COR-L47 (cell line): Measurements from ENCODE around the gene RHEB.
"Not testable (repeated sequence)": the region's sequence is repeated elsewhere in the genome, so short reads cannot be mapped to it uniquely, and the experiment has no call there.

ENCODE experiments used
- DNase-seq: peaks from one replicate; lab custom pipeline; 2025; lab: John Stamatoyannopoulos, UW

The RHEB gene, protein sequence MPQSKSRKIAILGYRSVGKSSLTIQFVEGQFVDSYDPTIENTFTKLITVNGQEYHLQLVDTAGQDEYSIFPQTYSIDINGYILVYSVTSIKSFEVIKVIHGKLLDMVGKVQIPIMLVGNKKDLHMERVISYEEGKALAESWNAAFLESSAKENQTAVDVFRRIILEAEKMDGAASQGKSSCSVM

DNA sequence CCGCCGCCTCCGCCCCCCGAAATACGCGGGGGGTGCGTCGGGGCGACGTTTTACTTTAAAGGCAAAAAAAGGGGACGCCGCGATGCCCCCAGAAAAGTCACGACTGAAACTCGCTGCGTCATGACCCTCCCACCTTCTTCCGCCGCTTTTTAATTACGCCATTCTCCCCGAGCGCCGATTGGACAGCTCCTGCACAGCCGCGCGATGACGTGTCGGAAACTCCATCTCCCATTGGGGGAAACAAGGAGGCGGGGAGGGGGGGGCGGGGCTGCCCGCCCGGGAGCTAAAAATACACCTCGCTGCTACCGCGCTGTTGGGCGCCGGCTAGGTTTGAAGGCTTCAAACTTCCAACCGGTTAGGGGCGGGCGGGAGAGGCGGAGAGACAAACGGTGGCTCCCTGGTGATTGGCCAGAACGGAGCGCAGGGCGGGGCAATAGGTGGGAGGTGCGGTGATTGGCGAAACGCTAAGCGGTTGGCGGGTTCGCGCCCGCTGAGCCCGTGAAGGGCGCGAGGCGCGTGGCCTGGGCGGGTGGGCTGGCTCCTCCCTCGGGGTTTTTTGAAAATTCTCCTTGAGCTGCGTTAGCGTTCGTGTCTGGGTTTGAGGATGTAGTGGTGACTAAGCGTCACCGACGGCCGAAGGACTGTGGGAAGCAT, at the start of gene RHEB:
Gene RHEB (minus strand): TSS at position 131 of the 654 bp plus-strand sequence. CDS start 384 bp downstream, outside the sequence.
- peak; percentile 98 for DNase-seq

DNA sequence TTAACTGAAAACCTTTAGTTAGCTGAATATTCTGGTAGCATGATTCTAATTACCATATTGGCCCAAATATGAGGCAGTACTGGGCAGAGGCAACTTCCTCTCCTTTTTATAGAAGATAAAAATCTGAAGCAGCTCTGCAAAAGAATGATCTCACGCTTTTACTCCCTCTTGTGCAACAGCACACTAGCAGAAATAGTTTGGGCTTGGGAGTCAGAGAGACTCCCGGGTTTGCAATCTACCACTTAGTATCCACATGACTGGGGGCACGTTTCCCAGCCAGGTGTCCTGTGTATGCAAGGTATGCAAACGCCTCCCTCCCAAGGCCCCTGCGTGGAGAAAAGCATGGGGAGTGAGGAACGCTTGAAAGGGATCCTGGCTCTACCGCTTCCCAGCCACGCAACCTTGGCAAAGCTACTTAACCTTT, 47.2 kb upstream of the RHEB start:
- DNase-seq = no peak

DNA sequence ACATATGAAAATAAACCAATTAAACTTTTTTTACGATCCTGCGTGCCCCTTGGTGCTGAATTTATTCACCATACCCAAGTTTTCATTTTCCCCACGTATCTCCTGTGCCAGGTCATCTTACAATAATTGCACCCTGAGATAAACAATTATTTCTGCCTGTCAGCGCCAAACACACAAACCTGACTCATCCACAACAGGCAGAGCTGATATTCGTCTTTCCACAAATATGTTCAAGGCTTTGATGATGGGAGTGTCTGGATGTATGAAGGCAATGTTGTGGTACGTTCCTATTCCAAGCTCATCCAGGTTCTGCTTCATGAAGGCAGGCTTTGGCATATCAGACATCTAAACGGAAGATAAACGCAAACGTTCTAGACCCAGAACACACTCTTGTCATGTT, 45.8 kb upstream of the RHEB start:
- DNase-seq = no peak

DNA sequence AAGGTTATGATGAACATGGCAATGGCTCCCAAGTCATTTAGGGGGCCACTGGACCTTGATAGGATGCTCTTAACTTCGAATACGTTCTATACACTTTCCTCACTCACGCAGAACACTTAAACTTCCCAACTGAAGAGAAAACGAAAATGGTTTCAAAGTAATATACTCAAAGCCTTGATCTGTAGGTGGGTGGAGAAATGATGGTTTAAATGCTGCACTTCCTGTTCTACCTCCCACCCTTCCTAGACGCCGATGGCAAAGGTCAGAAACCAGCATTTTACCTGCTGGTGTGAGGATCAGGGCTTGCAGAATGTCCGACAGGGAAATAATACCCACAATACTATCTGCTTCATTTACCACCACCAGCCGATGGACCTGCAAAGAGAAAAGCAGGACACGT, 40.5 kb upstream of the RHEB start:
- no peak for DNase-seq

DNA sequence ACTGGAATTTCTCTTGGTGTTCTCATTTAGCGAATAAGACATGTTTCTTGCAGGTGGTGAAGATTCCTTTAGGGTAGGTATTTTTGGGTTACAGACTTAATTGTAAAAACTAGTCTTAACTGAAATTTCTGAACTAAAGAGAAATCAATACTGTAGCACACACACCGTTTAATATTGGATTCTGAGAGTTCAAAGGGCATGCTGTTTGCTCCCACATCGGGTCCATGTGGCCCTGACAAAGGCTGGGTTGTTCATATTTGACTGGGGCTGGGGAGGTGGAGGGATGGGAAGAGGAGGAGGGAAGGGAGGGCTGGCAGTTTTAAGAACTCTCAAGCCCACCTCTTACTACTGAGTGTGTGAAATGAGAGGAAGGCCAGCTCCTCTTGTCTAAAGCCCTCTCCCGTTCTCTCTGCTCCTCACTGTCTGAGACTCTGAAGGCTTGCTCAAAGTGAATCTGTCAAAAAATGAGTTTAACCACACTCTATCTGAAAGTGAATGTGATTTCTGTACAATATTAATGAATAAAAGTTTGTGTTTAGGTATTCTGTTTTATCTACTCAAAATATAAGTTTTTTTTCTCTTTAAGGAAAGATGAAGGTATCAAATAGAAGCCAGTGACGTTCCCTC, 40.0 kb upstream of the RHEB start:
- no peak for DNase-seq

DNA sequence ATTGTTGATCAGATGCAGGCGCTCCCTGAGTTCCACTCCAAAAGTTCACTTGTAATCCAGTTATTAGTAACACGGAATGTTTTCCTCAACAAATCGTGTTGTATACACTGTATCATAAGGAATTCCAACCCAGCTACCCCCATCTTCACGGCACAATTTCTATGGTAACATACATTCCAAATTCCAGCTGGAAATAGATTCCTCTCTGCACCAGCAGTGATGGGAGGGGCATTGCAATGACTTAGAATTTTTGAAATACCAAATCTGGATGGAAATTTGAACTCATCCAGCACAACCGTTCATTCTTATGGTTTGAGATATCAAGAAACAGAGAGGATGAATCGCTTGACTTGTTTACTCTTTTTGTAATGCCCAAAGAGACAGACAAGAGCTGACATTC, 38.9 kb upstream of the RHEB start:
- DNase-seq = no peak

DNA sequence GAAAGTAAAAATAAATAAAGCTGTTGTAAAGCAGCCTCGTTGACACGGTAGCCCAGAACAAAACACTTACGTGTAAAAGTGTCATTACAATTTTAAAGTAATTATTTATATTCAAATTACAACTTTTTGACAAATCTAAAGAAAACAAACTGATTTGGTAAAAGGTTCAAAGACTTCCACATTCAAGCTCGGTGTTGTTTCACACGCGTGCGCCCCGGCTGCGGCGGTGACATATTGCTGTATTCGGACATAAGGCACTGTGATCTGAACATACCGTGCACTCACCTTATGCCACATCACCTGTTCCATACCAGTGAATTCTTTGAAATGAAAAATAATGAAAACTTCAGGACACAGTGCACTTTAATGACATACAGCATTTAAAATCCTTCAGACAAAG, 36.9 kb upstream of the RHEB start:
- no peak for DNase-seq

DNA sequence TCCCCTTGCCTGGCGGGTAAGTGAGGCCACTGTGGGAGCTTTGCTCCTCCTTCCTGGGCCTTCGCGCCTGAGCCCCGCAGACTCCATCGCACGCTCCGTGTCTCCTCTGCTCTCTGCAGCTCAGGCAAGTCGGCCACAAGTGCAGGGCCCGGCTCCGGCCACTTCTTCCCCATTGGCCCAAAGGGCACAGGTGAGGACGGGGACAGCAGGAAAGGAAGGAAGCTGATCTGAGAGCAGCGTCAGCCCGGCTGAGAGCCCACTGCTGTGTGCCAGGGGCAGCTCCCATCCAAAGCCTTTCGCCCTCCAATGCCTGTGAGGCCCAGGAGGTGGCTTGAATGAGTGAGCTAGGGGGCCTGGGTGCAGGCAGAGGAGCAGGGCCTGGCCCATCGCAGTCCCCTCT, 33.7 kb upstream of the RHEB start:
- no peak for DNase-seq

DNA sequence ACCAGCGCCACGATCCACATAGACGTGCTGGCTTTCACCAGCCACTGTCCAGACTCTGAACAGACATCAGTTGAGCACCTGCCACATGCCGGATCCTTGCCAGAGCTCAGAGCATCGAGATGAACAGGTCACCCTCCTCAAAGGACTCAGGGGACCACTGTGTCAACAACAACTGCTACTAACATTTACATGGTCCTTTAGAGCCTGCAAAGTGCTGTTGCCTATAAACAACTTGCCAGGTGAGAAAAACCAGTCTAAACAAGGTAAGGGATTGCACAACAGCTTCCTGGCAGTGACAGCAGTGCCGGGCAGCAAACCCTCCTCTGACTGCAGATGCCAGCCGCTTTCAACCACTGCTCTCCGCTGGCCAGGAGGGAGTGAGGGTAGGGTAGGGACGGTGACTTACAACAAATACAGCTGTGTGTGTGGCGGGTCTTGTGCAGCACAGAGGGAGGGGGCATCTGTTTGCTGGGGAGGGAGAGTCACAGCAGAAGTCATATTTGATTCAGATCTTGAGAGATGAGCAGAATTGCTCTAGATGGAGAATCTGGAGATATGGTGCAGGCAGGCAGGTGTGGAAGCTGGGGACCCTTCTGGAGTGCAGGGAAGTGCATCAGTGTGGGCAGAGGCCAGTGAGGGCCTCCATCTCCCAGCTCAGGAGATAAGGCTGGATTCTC, 32.8 kb upstream of the RHEB start:
- peak; percentile 88 for DNase-seq

DNA sequence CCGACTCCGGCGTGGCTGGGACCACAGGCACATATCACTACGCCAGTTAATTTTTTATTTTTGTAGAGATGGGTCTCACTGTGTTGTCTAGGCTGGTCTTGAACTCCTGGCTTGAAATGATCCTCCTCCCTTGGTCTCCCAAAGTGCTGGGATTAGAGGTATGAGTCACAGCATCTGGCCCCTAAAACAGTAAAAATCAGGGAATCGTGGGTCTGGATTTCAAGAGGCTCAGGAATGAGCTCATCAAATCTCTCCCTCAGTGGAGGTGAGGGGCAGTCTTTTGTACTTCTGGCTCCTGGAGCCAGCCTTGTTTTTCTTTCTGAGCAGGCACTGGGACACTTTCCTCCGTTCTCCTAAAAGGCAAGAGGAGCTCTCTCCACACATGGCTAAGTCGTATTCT, 32.1 kb upstream of the RHEB start:
- no peak for DNase-seq

DNA sequence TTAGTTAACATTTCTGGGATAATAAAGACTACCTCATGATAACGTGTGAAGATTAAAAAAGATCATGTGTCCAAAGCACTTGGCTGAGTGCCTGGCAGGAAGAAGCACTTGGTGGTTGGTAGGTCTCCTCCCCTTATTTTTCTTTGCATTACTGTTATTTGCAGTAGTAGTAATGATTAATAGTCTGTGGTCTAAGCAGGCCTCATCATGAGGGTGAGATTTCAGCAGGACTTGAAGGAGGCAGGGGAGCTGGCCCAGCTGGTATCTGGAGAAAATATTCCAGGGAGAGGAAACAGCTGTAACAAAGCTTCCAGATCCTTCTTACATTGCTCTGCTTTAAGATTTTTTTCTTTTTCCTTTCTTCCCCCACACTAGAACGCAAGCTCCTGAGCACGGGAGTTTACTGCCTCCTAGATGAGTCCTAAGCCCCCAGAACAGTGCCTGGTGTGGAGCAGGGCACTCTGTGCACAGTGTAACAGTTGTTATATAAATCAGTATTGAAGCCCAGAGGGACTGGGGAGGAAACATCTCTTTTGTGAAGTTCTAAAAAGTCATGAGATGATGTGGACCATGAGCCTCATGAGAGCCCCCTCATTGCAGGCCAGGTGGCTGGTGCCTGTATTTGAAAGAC, 31.1 kb upstream of the RHEB start:
- peak; percentile 34 for DNase-seq

DNA sequence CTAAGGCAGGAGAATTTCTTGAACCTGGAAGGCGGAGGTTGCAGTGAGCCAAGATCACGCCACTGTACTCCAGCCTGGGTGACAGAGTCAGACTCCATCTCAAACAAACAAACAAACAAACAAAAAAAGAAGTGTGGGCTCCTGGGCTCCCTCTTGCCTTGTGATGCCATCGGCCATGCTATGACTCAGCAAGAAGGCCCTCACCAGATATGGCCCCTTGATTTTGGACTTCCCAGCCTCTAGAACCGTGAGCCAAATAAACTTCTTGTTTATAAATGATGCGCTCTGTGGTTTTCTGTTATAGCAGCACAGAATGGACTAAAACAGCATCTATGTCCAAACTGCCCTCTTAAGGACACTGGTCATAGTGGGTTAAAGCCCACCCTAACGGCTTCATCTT, 29.9 kb upstream of the RHEB start:
- no peak for DNase-seq

DNA sequence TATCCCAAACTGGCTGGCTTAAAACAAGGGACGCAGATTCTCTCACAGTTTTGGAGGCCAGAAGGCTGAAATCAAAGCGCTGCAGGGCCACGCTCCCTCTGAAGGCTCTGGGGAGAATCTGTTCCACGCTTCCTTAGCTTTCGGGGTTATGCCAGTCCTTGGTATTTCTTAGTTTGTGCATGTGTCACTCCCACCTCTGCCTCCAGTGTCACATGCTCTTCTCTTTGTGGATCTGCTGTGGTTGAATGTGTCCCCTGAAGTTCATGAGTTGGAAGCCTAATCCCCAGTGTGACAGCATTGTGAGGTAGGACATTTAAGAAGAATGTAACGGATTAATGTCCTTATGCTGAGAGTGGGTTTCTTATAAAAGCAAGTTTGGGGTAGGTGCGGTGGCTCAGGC, 29.4 kb upstream of the RHEB start:
- DNase-seq = no peak

DNA sequence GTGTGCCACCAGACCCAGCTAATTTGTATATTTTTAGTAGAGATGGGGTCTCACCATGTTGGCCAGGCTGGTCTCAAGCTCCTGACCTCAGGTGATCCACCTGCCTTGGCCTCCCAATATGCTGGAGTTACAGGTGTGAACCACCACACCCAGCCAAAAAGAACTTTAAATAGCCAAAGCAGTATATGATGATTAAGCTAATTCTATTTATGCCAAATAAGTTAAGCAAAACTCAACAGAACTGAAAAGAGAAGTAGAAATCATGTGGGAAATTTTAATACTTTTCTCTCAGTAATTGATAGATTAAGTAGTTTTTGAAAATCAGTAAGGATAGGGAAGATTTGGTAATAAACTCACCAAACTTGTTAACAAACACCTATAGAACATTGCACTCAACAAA, 24.5 kb upstream of the RHEB start:
- no peak for DNase-seq

DNA sequence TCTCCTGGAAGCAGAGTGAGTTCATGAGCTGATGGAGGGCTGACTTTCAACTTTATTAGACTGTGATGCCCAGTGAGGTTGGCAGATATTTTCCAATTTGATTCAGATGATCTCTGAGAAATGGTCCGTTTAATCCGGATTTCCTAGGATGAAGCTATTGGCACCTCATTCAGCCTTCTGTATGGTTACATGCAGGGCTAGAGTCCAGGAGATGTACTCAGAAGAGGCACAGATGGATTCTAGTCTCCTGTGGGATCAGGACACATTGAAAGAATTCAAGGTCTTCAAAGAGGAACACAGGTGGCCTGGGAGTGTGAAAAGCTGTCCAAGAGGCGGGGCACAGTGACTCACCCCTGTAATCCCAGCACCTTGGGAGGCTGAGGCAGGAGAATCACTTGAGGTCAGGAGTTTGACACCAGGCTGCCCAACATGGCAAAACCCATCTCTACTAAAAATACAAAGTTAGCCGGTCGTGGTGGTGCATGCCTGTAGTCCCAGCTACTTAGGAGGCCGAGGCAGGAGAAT, 23.0 kb upstream of the RHEB start:
- DNase-seq = no peak

DNA sequence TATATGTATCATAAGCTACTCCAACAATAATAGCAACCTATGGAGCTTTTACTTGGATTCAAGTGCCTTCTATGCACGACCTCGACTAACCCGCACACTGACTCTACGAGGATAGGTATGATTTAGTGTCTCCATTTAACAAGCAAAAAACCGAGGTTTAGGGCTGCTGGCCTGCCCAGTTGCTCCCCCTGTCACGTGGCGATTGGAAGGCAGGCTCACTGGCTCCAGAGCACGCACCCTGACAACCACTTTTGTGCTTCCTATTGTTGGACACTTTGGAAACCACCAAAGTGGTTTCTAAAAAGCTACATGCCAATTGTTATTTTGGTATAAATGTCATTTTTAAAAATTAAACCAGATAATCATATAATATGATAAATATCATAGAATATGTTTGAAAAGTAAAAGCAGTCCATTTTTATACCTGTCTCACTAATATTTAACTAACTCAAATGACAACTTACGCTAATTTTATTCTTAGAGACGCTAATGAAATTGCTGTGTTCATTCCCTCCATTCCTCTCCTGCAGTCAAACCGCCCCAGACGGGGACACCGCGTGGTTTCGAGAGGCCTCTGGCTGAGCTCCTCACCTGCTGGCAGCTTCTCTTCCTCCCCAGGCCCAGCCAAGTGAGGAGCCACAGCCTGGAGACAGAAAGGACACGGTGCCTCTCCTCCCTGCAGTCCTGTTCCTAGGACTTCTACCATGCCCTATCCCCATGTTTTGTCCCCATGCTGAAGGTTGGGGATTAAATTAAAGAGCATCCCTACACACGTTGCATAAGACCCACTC, 22.2 kb upstream of the RHEB start:
- DNase-seq = no peak

DNA sequence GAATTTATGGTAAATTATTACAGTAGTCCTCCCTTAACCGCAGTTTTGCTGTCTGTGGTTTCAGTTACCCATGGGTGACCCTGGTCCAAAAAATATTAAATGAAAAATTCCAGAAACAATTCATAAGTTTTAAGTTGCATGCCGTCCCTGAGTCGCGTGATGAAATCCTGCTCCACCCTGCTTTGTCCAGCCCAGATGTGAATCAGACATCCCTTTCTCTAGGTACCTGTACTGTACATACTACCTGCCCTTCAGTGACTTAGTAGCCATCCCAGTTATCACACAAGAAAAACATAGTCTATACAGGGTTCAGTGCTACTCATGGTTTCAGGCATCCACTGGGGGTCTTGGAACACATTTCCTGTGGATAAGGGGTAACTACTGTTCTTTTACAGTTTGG, 20.5 kb upstream of the RHEB start:
- DNase-seq = no peak

DNA sequence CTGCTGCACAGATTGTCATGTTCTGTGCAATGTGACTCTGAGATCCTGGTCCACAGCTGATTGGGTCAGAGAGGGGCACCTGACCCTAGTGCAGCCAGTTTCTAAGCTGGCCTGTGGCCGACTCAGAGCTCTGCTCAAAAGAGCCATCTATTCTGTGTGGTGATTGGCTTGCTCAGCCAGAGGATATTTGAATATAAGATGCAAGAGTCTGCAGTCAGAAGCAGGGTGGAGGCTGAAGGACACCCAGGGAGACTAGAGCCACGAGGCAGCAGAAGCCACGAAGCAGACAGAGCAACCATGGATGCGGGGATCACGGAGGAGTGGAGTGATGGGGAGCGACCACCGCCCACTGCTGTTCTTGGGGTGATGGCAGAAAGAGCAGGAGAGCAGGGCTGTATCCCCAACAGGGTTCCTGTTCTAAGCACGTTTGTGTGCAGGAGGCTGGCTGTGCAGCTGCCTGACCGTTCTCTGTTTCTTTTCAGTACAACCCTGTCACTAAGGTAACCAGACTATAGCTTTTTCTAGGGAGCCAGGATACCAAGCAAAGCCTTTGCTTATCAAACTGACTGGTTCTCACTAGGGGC, 19.5 kb upstream of the RHEB start:
- peak; percentile 53 for DNase-seq

DNA sequence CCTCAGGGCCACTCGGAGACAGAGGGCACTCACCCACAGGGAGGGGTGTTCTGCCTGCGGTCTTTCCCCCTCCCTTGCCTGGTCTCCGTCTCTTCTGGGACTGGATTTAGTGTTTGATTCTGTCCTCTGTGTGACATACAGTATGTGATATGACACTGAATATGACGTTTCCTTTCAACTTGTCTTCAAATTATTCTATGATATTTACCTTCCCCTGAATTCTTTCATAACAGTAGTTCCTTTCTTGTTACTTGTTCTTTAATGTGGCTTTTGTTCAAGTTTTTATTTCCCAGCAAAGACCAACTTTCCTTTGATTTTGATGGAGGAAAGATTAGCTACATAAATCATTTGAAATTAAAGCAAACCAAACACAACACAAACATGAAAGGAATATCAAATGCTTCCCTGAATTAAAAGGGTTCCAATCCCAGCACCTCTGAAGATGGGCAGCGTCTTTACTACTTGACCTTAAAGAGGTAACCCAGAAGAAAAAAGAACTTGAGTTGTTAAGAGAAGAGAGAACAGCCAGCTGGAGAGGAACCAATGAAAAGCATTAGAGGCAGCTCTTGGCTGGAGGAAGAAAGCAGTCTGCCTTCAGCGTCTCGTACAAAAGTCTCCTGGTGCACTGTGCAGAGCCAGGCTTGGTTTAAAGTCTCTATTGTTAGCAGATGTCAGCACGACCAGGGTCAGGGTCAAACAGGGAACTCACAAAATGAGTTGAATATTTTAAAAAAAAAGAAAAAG, 18.3 kb upstream of the RHEB start:
- no peak for DNase-seq

DNA sequence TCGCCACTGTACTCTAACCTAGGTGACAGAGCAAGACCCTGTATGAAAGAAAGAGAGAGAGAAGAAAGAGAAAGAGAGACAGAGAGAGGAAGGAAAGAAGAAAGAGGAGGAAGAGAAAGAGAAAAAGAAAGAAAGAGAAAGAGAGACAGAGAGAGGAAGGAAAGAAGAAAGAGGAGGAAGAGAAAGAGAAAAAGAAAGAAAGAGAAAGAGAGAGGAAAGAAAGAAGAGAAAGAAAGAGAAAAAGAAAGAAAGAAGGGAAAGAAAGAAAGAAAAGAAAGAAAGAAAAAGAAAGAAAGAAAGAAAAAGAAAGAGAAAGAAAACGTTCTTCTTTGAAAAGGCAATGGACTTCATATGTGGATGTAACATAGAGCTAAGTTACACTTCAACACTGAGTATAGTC, 16.5 kb upstream of the RHEB start:
- not testable (repeated sequence) for DNase-seq
